Measurements from ENCODE around the gene IRX2. TPM values are rescaled to one million over a fixed set of nuclear protein-coding genes. Genes with fewer than 3 reads are reported as not detected.
A peak's percentile ranks its signal among the peaks of the same experiment; 100 is the strongest.

IRX2 gene
- total RNA-seq, 1 experiment from 2014 or later: not detected

DNA sequence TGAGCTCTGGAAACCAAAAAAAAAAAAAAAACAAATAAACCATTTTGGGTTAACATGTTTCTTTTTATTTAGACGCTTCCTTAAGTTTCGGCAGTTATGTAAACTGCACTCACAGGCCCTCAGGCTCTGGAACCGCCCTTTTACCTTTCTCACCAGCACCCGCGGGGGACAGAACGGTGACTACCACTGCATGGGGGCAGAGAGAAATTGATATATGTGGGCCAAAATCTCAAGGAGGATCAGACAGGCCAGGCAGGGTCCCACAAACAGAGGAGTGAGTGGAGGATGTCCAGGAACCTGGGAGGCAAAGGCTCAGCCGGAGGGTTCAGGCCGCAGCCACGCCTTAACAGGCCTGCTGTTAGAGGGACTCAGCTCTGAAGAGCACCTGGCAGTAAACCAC is 54.4 kb downstream of the IRX2 start:
- intact Hi-C loops (cut with micrococcal nuclease; ENCODE audit: unreplicated experiment): no loop called here
- no peak overlapping the region for H3K4me2 ChIP-seq
- H4K20me1 ChIP-seq (ENCODE audit: insufficient read depth): no peaks in the 10 kb centered on the region; the same call in 1 of the 2 replicates
- ChIA-PET POLR2A (ENCODE audit: unreplicated experiment) (no interaction called here), CTCF (no interaction called here)
- H3F3A ChIP-seq (ENCODE audit: insufficient read depth, low read depth): 0 out of 2 replicates have a peak, but pooled peaks cover 3% of the 10 kb centered on the region
- no TSS peak for BruUV-seq (replicated peaks)
- no peaks in the 10 kb centered on the region for H3K36me3 ChIP-seq (ENCODE audit: low read depth)
- H3K4me1 ChIP-seq (replicated peaks; ENCODE audit: insufficient read depth): no peaks in the 10 kb centered on the region
- no peaks in the 10 kb centered on the region for H3K9me2 ChIP-seq (ENCODE audit: insufficient read depth)
- H3K79me2 ChIP-seq (ENCODE audit: low read depth): no peaks in the 10 kb centered on the region
- no peak overlapping the region for H3K27ac ChIP-seq
- no peak for DNase-seq
- H3K4me3 ChIP-seq: no peak overlapping the region
- TF ChIP-seq, protein P1, sequence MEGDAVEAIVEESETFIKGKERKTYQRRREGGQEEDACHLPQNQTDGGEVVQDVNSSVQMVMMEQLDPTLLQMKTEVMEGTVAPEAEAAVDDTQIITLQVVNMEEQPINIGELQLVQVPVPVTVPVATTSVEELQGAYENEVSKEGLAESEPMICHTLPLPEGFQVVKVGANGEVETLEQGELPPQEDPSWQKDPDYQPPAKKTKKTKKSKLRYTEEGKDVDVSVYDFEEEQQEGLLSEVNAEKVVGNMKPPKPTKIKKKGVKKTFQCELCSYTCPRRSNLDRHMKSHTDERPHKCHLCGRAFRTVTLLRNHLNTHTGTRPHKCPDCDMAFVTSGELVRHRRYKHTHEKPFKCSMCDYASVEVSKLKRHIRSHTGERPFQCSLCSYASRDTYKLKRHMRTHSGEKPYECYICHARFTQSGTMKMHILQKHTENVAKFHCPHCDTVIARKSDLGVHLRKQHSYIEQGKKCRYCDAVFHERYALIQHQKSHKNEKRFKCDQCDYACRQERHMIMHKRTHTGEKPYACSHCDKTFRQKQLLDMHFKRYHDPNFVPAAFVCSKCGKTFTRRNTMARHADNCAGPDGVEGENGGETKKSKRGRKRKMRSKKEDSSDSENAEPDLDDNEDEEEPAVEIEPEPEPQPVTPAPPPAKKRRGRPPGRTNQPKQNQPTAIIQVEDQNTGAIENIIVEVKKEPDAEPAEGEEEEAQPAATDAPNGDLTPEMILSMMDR (conservative IDR thresholded peaks at IDR 0.05): no peak
- peak; percentile 21; the same call in 1 of the 2 replicates for TF ChIP-seq EZH2 (IDR thresholded peaks at IDR 0.05; ENCODE audit: low read depth)
- no peak overlapping the region for H2AFZ ChIP-seq
- H3K9me3 ChIP-seq (ENCODE audit: insufficient read depth, low read depth): no peaks in the 10 kb centered on the region
- H3K27me3 ChIP-seq (ENCODE audit: insufficient read depth, low read depth): peaks cover 86% of the 10 kb centered on the region
